Pulmonary artery endothelial cell (primary cell): ENCODE results near the gene NRG3. TPM values are rescaled to one million over a fixed set of nuclear protein-coding genes. Genes with fewer than 3 reads are reported as not detected.

Experiments
- DNase-seq: peaks from one replicate; pipeline ENCODE4 v3.0.0-alpha.2; 2011; ENCODE audit warnings: low read depth, low spot score
- total RNA-seq: library from RNA; depleted of rRNA; stranded (reverse); fragments of >200 nt; gene quantifications from 2 replicates; pipeline ENCODE4 v1.2.3, GENCODE V29; 2014

Gene NRG3
- total RNA-seq, 1 donor from 2014 or later: 0.33 TPM

GRCh38 chr10:82383350-82383749, 508.4 kb downstream of the NRG3 start:
- DNase-seq: no peak

GRCh38 chr10:82390866-82391658, 516.1 kb downstream of the NRG3 start:
- no peak for DNase-seq

GRCh38 chr10:82391971-82392370, 517.0 kb downstream of the NRG3 start:
- no peak for DNase-seq

GRCh38 chr10:82392533-82392932, 517.5 kb downstream of the NRG3 start:
- DNase-seq: no peak

GRCh38 chr10:82394122-82394521, 519.1 kb downstream of the NRG3 start:
- no peak for DNase-seq

- no peak for DNase-seq
Measured at GRCh38 chr10:82394987-82395386, 520.0 kb downstream of the NRG3 start.

GRCh38 chr10:82396886-82397285, 521.9 kb downstream of the NRG3 start:
- DNase-seq: no peak

GRCh38 chr10:82397854-82398253, 522.9 kb downstream of the NRG3 start:
- no peak for DNase-seq

- no peak for DNase-seq
Measured at GRCh38 chr10:82399850-82400249, 524.9 kb downstream of the NRG3 start.

- DNase-seq: no peak
Measured at GRCh38 chr10:82400841-82401240, 525.8 kb downstream of the NRG3 start.

- no peak for DNase-seq
Measured at GRCh38 chr10:82402906-82403401, 528.0 kb downstream of the NRG3 start.

- no peak for DNase-seq
Measured at GRCh38 chr10:82409671-82410070, 534.7 kb downstream of the NRG3 start.

- no peak for DNase-seq
Measured at GRCh38 chr10:82411416-82411815, 536.4 kb downstream of the NRG3 start.

GRCh38 chr10:82420001-82420400, 545.0 kb downstream of the NRG3 start:
- no peak for DNase-seq

- DNase-seq: no peak
Measured at GRCh38 chr10:82429302-82429701, 554.3 kb downstream of the NRG3 start.

- no peak for DNase-seq
Measured at GRCh38 chr10:82438277-82438676, 563.3 kb downstream of the NRG3 start.

- DNase-seq: no peak
Measured at GRCh38 chr10:82440775-82441174, 565.8 kb downstream of the NRG3 start.

- no peak for DNase-seq
Measured at GRCh38 chr10:82452046-82452445, 577.1 kb downstream of the NRG3 start.

- DNase-seq: no peak
Measured at GRCh38 chr10:82452676-82453075, 577.7 kb downstream of the NRG3 start.

- DNase-seq: no peak
Measured at GRCh38 chr10:82453678-82454293, 578.8 kb downstream of the NRG3 start.

- no peak for DNase-seq
Measured at GRCh38 chr10:82462910-82463551, 588.0 kb downstream of the NRG3 start.

- no peak for DNase-seq
Measured at GRCh38 chr10:82463614-82464013, 588.6 kb downstream of the NRG3 start.
